ENCODE data around the gene MYO3B. TPM values are rescaled to one million over a fixed set of nuclear protein-coding genes. Genes with fewer than 3 reads are reported as not detected.

Gene MYO3B
- total RNA-seq, 4 donors from 2014 or later = 0.48 TPM; not detected in 3

DNA sequence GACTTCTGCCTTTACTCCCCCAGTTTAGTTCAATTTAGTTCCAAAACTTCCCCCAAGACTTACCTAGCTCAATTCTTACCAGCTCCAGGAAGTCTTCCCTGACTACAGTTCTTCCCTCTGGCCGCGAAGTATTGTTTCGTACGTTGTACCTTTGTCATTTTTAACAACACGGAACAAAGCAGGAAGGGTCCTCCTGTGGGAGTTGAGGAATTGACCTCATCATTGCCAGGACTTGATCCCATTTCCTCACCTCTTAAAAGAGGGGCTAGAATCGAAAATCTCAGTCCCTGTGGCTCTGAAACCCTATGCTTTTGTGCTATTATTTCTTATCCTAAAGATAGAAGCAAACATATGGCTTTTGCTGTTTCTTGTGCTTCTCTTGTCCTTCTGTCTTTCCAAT, 187.1 kb downstream of the MYO3B start:
- DNase-seq = no peak
- no peak overlapping the region for H3K27ac ChIP-seq
- intact Hi-C loops (cut with DNase I; ENCODE audit: low total_unique reads) = no loop called here
- peaks cover 0 to 5% (median 2%) of the 10 kb centered on the region in 4 donors for H3K4me1 ChIP-seq
- no peaks in the 10 kb centered on the region for H3K36me3 ChIP-seq
- WGBS, 2 donors (ENCODE audit: low coverage in 1 of 2) = 65 to 79% methylated on average over 5 to 6 of the region's 6 CpGs
- TF ChIP-seq, protein P1, sequence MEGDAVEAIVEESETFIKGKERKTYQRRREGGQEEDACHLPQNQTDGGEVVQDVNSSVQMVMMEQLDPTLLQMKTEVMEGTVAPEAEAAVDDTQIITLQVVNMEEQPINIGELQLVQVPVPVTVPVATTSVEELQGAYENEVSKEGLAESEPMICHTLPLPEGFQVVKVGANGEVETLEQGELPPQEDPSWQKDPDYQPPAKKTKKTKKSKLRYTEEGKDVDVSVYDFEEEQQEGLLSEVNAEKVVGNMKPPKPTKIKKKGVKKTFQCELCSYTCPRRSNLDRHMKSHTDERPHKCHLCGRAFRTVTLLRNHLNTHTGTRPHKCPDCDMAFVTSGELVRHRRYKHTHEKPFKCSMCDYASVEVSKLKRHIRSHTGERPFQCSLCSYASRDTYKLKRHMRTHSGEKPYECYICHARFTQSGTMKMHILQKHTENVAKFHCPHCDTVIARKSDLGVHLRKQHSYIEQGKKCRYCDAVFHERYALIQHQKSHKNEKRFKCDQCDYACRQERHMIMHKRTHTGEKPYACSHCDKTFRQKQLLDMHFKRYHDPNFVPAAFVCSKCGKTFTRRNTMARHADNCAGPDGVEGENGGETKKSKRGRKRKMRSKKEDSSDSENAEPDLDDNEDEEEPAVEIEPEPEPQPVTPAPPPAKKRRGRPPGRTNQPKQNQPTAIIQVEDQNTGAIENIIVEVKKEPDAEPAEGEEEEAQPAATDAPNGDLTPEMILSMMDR (IDR thresholded peaks at IDR 0.05) = no peak
- no peak for TF ChIP-seq EP300 (IDR thresholded peaks at IDR 0.05; ENCODE audit: low read depth)
- no peak overlapping the region for H3K4me3 ChIP-seq
- H3K9me3 ChIP-seq = no peaks in the 10 kb centered on the region
- H3K27me3 ChIP-seq = peaks cover 68% of the 10 kb centered on the region
- in situ Hi-C loops (cut with MboI; ENCODE audit: low pct_ligation_motif_present in 1 of 4, low pct_unique_long_range_greater_than_20kb in 1 of 4, low sequenced_read_pairs in 3 of 4) = no loop called here

DNA sequence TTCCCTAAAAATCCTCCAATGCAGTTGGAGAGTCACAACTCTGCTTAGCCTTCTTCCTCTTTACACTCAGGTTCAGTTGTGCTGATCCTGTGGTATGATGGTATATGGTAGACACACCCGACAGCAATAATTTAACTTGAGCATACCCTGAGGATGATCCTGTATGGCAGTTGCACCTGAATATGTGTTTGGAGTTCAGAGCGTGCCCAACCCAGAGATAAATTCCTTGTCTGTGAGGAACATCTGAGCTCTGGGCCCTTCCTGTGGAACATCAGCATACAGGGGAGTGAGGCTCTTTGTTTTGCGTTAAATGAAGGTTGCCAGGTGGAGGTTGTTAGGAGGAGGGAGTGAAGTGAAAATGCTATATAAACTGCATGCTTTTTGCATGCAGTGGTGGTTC, 187.7 kb downstream of the MYO3B start:
- Histone ChIP-seq H3K4me1 (peaks cover 0 to 5% (median 2%) of the 10 kb centered on the region in 4 donors), H3K36me3 (no peaks in the 10 kb centered on the region), H3K9me3 (no peaks in the 10 kb centered on the region), H3K27me3 (peaks cover 72% of the 10 kb centered on the region), H3K4me3 (no peak overlapping the region), H3K27ac (no peak overlapping the region)
- DNase-seq = no peak
- intact Hi-C loops (cut with DNase I; ENCODE audit: low total_unique reads) (no loop called here), in situ Hi-C loops (cut with MboI; ENCODE audit: low pct_ligation_motif_present in 1 of 4, low pct_unique_long_range_greater_than_20kb in 1 of 4, low sequenced_read_pairs in 3 of 4) (no loop called here)
- no peak for TF ChIP-seq EP300 (IDR thresholded peaks at IDR 0.05; ENCODE audit: low read depth)
- no peak for TF ChIP-seq POLR2A (IDR thresholded peaks at IDR 0.05)
- TF ChIP-seq POLR2AphosphoS5 (IDR thresholded peaks at IDR 0.05) = no peak
- TF ChIP-seq, protein P1 (IDR thresholded peaks at IDR 0.05) = no peak
- 86 to 100% methylated on average over 1 to 3 of the region's 3 CpGs for WGBS, 2 donors (ENCODE audit: low coverage in 1 of 2)

DNA sequence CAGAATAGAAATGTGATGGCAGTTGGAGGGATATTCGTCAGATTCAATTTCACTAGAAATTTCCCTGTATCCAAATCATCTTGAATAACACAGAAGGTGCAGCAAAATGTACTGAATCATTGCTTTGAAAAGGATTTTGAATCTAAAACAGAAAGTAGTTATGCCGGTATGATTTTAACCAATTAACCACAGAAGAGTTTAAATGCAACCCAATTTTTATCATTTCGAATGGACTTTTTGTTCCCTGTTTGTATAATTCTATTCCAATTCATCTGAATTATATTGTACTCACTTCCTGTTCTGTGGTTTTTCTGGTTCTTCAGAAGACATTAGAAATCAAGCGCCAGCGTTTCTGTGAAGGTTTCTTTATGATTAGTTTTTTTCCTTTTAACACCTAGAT, 190.4 kb downstream of the MYO3B start:
- intact Hi-C loops (cut with DNase I; ENCODE audit: low total_unique reads) (no loop called here), in situ Hi-C loops (cut with MboI; ENCODE audit: low pct_ligation_motif_present in 1 of 4, low pct_unique_long_range_greater_than_20kb in 1 of 4, low sequenced_read_pairs in 3 of 4) (no loop called here)
- H3K36me3 ChIP-seq = no peaks in the 10 kb centered on the region
- WGBS, 2 donors (ENCODE audit: low coverage in 1 of 2) = 40% methylated on average over 5 of the region's 5 CpGs
- TF ChIP-seq POLR2A (IDR thresholded peaks at IDR 0.05) = no peak
- no peak for TF ChIP-seq POLR2AphosphoS5 (IDR thresholded peaks at IDR 0.05)
- no peak for TF ChIP-seq EP300 (IDR thresholded peaks at IDR 0.05; ENCODE audit: low read depth)
- H3K9me3 ChIP-seq = no peaks in the 10 kb centered on the region
- H3K4me3 ChIP-seq = no peak overlapping the region
- no peak overlapping the region for H3K27ac ChIP-seq
- DNase-seq = no peak
- H3K4me1 ChIP-seq = no peaks in the 10 kb centered on the region
- peaks cover 77% of the 10 kb centered on the region for H3K27me3 ChIP-seq

DNA sequence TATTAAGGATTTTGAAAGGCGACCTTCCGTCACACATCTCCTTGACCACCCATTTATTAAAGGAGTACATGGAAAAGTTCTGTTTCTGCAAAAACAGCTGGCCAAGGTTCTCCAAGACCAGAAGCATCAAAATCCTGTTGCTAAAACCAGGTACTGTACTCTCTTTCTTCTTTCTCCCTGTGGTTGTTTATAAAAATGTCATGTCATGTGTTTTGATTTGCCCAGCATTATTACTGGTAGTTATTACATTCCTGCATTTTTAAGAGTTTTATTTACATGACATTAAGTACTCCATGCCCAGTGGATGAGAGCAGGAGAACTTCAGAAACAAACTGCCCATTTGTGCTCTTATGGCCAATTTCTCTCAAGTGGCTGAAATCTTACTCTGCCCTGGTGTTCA, 191.3 kb downstream of the MYO3B start:
- intact Hi-C loops (cut with DNase I; ENCODE audit: low total_unique reads) (no loop called here), in situ Hi-C loops (cut with MboI; ENCODE audit: low pct_ligation_motif_present in 1 of 4, low pct_unique_long_range_greater_than_20kb in 1 of 4, low sequenced_read_pairs in 3 of 4) (no loop called here)
- Histone ChIP-seq H3K36me3 (no peaks in the 10 kb centered on the region), H3K9me3 (no peaks in the 10 kb centered on the region), H3K27ac (no peak overlapping the region), H3K27me3 (peaks cover 72% of the 10 kb centered on the region), H3K4me3 (no peak overlapping the region), H3K4me1 (no peaks in the 10 kb centered on the region)
- no peak for DNase-seq
- 74% methylated on average over 2 of the region's 2 CpGs; no CpG with 5 or more reads in 1 of the 2 donors for WGBS, 2 donors (ENCODE audit: low coverage in 1 of 2)
- TF ChIP-seq POLR2AphosphoS5 (IDR thresholded peaks at IDR 0.05) (no peak), EP300 (IDR thresholded peaks at IDR 0.05; ENCODE audit: low read depth) (no peak), POLR2A (IDR thresholded peaks at IDR 0.05) (no peak)
- TF ChIP-seq, protein P1 (IDR thresholded peaks at IDR 0.05) = no peak

DNA sequence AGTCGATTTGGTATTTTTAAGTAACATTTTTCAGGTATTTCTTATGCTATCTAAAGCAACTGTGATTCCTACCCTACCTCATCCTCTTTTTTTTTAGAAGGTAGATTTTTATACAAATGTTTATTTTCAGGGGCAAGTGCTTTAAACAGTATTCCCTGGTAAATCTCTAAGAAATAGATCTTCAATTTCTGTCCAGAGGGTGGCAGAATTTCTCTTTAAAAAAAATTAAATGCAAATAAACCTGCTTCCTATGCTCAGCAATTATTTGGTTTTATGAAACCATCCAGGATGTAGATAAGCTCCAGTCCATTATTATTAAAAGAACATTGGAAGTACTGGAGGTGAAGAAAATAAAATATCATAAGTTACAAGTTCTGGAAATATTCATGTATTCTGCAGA, 191.9 kb downstream of the MYO3B start:
- intact Hi-C loops (cut with DNase I; ENCODE audit: low total_unique reads) = loop anchor here (2.0 kb wide), 1 partner anchor 443 kb away; no protein-coding TSS in a partner anchor
- H3K36me3 ChIP-seq = no peaks in the 10 kb centered on the region
- no peak for DNase-seq
- H3K27ac ChIP-seq = no peak overlapping the region
- no peaks in the 10 kb centered on the region for H3K9me3 ChIP-seq
- H3K27me3 ChIP-seq = peaks cover 66% of the 10 kb centered on the region
- in situ Hi-C loops (cut with MboI; ENCODE audit: low pct_ligation_motif_present in 1 of 4, low pct_unique_long_range_greater_than_20kb in 1 of 4, low sequenced_read_pairs in 3 of 4) = no loop called here
- TF ChIP-seq, protein P1 (IDR thresholded peaks at IDR 0.05) = peak; percentile 8 to 35 (median 26)
- no peak for TF ChIP-seq POLR2AphosphoS5 (IDR thresholded peaks at IDR 0.05)
- H3K4me3 ChIP-seq = no peak overlapping the region
- WGBS, 2 donors (ENCODE audit: low coverage in 1 of 2) = 10 to 27% methylated on average over 1 of the region's 1 CpG
- no peaks in the 10 kb centered on the region for H3K4me1 ChIP-seq
